ENCODE results near the gene TMEM258.

The TMEM258 gene

DNA sequence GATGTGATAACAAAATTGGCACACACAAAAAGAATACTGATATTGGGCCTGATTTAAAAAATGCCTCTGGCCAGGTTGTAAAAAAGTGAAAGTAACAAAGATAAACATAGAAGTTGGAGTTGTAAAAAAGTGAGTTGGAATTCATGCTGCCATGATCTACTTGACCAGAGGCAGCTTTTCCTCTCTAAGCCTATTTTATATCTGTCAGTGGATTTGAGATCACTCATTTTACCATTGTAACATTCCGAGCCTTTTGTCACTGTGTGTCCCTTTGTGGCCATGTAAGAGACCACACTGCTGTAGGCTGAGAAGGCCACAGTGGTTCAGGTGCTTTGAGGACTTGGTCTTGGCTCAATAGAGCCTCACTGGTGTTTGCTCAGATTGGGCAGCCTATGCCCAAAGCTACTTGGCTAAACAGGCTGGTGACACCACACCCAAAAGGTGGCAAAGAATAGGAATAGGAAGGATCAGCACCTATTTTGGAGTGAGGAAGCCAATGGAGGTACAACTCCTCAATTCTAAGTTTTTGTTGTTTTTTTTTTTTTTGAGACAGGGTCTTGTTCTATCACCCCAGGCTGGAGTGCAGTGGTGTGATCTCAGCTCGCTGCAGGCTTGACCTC is 7.4 kb upstream of the TMEM258 start:
- TF ChIP-seq TAF1 (IDR thresholded peaks at IDR 0.05; ENCODE audit: borderline replicate concordance, insufficient read depth, low read length): no peak
- TF ChIP-seq FOXP2 (optimal IDR thresholded peaks at IDR 0.05; ENCODE audit: borderline replicate concordance, extremely low read depth, extremely low read length, insufficient read depth): no peak

DNA sequence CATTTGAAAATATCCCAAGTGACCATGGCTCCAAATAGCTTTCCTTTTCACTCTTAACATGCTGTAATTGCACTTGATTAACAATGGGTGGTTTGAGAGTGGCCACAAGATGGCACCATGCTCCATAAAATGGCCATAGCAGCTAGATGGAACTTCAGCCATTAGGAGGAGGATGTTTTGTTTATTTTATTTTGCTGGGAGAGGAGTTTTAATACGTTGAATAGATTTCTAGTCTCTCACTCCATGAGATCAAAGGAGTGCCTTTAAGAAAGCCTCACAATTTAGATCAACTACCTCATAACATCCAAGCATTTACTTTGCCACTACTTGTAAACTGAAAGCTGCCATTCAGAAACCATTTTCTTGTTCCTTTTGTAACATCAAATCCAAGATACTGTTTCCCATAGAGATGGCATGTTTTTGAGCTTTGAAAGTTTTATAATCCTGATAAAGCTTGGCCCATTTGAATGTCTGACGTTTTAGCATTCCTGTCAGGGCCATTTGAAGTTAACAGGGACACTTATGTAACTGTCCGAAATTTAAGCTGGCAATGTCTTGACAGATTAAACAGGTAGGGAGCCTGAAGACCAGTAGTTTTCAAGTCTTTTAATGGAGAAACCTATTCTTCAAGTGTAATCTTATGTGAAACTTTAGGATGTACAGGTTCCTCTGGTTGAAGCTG is 5.0 kb upstream of the TMEM258 start:
- no peak for TF ChIP-seq TAF1 (IDR thresholded peaks at IDR 0.05; ENCODE audit: borderline replicate concordance, insufficient read depth, low read length)
- peak; percentile 51; the same call in 1 of the 2 replicates for TF ChIP-seq POLR2AphosphoS5 (IDR thresholded peaks at IDR 0.05; ENCODE audit: low read depth, low read length)
- no peak for TF ChIP-seq SIN3A (IDR thresholded peaks at IDR 0.05; ENCODE audit: borderline replicate concordance, insufficient read depth, low read length)

- TF ChIP-seq TAF1 (IDR thresholded peaks at IDR 0.05; ENCODE audit: borderline replicate concordance, insufficient read depth, low read length) (no peak), FOXP2 (optimal IDR thresholded peaks at IDR 0.05; ENCODE audit: borderline replicate concordance, extremely low read depth, extremely low read length, insufficient read depth) (no peak), SIN3A (IDR thresholded peaks at IDR 0.05; ENCODE audit: borderline replicate concordance, insufficient read depth, low read length) (no peak), POLR2AphosphoS5 (IDR thresholded peaks at IDR 0.05; ENCODE audit: low read depth, low read length) (no peak)
- TF ChIP-seq, protein P1, sequence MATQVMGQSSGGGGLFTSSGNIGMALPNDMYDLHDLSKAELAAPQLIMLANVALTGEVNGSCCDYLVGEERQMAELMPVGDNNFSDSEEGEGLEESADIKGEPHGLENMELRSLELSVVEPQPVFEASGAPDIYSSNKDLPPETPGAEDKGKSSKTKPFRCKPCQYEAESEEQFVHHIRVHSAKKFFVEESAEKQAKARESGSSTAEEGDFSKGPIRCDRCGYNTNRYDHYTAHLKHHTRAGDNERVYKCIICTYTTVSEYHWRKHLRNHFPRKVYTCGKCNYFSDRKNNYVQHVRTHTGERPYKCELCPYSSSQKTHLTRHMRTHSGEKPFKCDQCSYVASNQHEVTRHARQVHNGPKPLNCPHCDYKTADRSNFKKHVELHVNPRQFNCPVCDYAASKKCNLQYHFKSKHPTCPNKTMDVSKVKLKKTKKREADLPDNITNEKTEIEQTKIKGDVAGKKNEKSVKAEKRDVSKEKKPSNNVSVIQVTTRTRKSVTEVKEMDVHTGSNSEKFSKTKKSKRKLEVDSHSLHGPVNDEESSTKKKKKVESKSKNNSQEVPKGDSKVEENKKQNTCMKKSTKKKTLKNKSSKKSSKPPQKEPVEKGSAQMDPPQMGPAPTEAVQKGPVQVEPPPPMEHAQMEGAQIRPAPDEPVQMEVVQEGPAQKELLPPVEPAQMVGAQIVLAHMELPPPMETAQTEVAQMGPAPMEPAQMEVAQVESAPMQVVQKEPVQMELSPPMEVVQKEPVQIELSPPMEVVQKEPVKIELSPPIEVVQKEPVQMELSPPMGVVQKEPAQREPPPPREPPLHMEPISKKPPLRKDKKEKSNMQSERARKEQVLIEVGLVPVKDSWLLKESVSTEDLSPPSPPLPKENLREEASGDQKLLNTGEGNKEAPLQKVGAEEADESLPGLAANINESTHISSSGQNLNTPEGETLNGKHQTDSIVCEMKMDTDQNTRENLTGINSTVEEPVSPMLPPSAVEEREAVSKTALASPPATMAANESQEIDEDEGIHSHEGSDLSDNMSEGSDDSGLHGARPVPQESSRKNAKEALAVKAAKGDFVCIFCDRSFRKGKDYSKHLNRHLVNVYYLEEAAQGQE (IDR thresholded peaks at IDR 0.05; ENCODE audit: insufficient read depth in 1 of 2, low read depth in 2 of 2, low read length in 2 of 2): no peak
Observed at GRCh38 chr11:61795876-61796526, 3.6 kb upstream of the TMEM258 start.

DNA sequence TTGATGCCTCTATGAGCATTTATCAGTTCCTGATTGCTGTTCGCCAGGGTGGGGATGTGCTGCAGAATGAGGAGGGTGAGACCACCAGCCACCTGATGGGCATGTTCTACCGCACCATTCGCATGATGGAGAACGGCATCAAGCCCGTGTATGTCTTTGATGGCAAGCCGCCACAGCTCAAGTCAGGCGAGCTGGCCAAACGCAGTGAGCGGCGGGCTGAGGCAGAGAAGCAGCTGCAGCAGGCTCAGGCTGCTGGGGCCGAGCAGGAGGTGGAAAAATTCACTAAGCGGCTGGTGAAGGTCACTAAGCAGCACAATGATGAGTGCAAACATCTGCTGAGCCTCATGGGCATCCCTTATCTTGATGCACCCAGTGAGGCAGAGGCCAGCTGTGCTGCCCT is 3.1 kb upstream of the TMEM258 start:
- TF ChIP-seq TAF1 (IDR thresholded peaks at IDR 0.05; ENCODE audit: borderline replicate concordance, insufficient read depth, low read length) (no peak), SIN3A (IDR thresholded peaks at IDR 0.05; ENCODE audit: borderline replicate concordance, insufficient read depth, low read length) (no peak), FOXP2 (optimal IDR thresholded peaks at IDR 0.05; ENCODE audit: borderline replicate concordance, extremely low read depth, extremely low read length, insufficient read depth) (no peak), POLR2AphosphoS5 (IDR thresholded peaks at IDR 0.05; ENCODE audit: low read depth, low read length) (no peak)
- TF ChIP-seq, protein P1 (IDR thresholded peaks at IDR 0.05; ENCODE audit: insufficient read depth in 1 of 2, low read depth in 2 of 2, low read length in 2 of 2): no peak

- TF ChIP-seq FOXP2 (optimal IDR thresholded peaks at IDR 0.05; ENCODE audit: borderline replicate concordance, extremely low read depth, extremely low read length, insufficient read depth): no peak
- TF ChIP-seq, protein P1 (IDR thresholded peaks at IDR 0.05; ENCODE audit: insufficient read depth in 1 of 2, low read depth in 2 of 2, low read length in 2 of 2): no peak
- no peak for TF ChIP-seq POLR2AphosphoS5 (IDR thresholded peaks at IDR 0.05; ENCODE audit: low read depth, low read length)
- no peak for TF ChIP-seq SIN3A (IDR thresholded peaks at IDR 0.05; ENCODE audit: borderline replicate concordance, insufficient read depth, low read length)
- no peak for TF ChIP-seq TAF1 (IDR thresholded peaks at IDR 0.05; ENCODE audit: borderline replicate concordance, insufficient read depth, low read length)
Observed at GRCh38 chr11:61794579-61794978, 2.2 kb upstream of the TMEM258 start.

DNA sequence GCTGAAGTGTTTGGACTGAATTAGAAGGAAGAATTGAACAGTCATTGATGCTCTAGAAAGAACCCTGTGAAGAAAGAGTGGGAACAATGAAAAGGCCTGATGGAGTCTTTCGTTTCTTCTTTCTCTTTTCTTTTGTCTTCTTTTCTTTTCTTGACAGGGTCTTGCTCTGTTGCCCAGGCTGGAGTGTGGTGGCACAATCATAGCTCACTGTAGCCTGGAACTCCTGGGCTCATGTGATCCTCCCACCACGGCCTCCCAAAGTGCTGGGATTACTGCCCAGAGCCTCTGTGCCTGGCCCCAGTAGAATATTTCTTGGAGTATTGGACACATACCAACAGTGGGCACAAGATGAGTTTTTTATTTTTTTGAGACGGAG is 1.4 kb upstream of the TMEM258 start:
- TF ChIP-seq FOXP2 (optimal IDR thresholded peaks at IDR 0.05; ENCODE audit: borderline replicate concordance, extremely low read depth, extremely low read length, insufficient read depth) (no peak), POLR2AphosphoS5 (IDR thresholded peaks at IDR 0.05; ENCODE audit: low read depth, low read length) (no peak), TAF1 (IDR thresholded peaks at IDR 0.05; ENCODE audit: borderline replicate concordance, insufficient read depth, low read length) (no peak), SIN3A (IDR thresholded peaks at IDR 0.05; ENCODE audit: borderline replicate concordance, insufficient read depth, low read length) (no peak)
- TF ChIP-seq, protein P1 (IDR thresholded peaks at IDR 0.05; ENCODE audit: insufficient read depth in 1 of 2, low read depth in 2 of 2, low read length in 2 of 2): no peak

All from PFSK-1 (cell line).